Cerebellar cortex (tissue), 1 donor: Measurements from ENCODE around the gene BCAS4.
A peak's percentile ranks its signal among the peaks of the same experiment; 100 is the strongest.
"Not testable (repeated sequence)": the region's sequence is repeated elsewhere in the genome, so short reads cannot be mapped to it uniquely, and the experiment has no call there.

ENCODE experiments used
- DNase-seq: peaks from one replicate; pipeline ENCODE4 v3.0.0-alpha.2; 2015; ENCODE audit warnings: low spot score

The BCAS4 gene

DNA sequence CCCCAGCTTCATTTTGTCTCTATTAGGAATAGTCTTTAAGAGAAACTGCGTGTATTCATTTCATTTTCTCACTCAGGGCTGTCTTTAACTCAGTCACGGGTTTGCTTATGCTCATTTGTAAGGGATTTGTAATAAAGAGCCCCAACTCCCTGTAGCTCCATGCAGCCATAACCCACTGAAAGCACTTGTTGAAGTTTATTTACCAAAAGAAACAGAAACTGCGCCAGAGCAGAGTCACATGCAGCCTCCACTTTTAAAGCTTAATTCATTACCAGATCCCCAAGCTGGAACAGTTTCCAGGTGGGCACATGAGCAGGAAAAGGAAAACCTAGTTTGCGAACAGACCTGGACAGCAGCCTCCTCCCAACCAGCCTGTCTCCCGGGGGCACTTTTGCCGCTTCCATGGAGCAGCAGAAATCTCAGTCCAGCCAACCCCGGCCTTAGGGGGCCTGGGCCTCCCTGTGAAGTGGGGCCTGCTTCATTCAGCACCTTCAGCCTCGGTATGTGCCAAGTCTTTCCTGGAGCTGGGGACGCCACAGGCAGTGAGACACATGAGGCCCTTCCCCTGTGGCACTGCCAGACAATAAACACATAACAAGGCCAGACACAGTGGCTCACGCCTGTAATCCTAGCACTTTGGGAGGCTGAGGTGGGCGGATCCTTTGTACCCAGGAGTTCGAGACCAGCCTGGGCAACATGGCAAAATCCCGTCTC is 4.5 kb downstream of the BCAS4 start:
- DNase-seq, result no peak

DNA sequence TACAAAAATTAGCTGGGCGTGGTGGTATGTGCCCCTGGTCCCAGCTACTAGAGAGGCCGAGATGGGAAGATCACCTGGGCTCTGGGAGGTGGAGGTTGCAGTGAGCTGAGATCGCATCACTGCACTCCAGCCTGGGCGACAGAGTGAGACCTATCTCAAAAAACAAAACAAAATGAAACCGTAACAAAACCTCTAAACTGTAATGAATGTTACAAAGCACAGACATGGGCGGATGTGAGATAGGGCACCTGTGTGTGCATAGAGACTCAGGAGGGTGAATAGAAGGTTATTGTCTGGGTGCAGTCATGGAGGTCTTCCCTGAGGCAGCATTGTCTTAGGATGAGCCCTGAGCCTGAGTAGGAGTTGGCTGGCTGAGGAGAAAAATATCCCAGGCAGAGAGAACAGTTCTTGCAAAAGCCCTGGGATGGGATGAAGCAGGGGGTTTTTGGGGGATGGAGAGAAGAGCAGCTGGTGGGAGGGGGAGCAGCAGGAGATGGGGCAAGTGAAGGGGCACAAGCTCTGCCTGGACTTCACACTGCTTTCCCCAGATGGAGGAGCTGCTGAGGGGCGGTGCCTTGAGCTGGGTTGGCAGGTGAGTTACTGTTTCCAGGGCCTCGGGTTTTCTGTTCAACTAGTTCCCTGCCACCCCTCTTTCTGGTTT is 5.2 kb downstream of the BCAS4 start:
- DNase-seq, result no peak

- not testable (repeated sequence) for DNase-seq
Measured at GRCh38 chr20:50800986-50801746, 6.3 kb downstream of the BCAS4 start.

DNA sequence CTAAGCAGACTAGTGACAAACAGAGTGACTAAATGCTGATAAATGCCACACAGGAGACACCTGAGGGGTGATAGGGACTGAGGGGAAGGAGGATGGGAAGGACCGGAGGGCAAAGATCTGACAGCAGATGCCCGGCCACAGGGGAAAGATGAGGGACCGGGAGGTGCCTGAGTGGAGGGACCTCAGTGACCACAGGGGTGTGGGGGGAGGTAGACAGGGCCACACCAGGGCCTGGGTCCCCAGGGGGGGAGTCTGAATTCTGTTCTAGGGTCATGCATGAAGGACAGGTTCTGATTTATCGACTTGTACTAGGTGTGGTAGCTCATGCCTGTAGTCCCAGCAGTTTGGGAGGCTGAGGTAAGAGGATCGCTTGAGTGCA is 6.9 kb downstream of the BCAS4 start:
- no peak for DNase-seq

- DNase-seq, result no peak
Measured at GRCh38 chr20:50802289-50802688, 7.4 kb downstream of the BCAS4 start.

DNA sequence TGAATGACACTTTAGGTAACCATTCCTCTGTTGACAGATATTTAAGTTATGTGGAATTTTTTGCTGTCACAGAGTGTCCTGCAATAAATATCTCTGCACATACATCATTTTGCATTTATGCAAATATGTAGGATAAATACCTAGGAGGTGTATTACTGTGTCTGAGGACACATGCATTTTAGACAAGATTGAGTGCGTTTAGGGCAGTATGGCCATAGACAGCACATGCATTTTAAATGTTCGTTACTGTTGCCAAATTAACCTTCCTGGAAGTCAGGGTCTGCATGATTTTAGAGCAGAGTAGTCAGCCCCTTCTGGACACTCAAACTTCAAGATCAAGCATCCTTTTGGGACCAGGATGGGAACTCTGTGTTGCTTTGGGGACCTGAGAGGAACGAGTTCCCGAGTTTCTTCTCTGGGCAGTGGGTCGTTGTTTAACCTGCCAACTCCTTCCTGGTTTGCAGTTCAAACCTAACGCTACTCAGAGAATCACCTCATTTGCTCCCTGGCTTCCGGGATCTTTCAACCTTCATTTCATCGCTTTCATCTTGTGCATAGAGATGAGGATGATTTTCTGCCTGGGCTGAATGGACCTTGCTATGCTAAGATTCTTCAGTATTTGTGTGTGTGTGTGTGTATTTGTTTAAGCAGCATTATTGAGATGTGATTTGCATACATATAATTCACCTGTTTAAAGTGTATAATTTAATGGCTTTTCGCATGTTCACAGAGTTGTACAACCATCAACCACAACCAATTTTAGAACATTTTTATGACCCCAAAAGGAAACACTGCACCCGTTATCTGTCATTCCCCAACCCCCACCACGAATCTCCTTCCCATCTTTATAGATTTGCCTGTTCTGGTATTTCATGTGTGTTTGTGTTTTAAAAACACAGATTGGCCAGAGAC is 9.8 kb downstream of the BCAS4 start:
- no peak for DNase-seq

- DNase-seq, result no peak
Measured at GRCh38 chr20:50805349-50805684, 10.5 kb downstream of the BCAS4 start.

DNA sequence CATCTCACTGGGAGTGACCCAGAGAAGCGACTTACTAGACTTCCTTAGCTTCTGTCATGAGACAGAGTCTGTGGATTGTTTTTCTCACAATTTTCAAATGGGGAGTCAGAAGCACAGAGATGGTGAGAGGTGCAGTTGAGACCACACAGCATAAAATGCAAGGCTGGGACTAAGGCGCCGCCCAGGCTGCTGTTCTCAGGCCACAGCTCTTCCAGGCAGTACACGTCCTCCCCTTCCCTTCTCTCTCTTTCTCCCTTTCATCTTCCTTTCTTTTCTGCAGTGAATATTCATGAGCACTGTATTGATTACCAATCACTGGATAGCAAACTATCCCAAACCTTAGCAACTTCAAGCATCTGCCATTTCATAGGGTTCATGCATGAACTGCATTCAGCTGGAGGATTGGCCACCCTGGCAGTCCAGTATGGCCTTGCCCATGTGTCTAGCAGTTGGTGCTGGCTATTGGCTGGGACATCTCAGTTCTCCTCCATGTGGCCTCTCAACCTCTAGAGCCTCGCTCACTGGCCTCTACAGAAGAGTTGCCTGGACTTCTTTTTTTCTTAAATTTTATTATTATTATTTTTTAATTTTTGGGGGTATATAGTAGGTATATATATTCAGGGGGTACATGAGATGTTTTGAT is 11.4 kb downstream of the BCAS4 start:
- DNase-seq, result no peak

DNA sequence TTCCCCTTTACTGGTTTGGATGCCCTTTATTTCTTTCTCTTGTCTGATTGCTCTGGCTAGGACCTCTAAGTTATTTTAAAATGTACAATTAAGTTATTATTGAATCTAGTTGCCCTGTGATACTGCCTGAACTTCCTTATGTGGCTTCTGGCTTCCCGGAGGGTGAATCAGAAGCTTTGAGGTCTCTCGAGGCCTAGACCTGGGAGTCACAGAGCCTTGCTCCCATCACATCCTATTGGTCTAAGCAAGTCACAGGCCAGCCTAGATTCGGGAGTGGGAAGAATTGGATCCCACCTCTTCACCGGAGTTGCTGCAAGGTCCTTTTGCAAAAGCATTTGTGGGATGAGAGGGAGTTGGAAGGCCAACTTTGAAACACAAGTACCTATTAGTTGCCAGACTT is 15.2 kb downstream of the BCAS4 start:
- no peak for DNase-seq

GRCh38 chr20:50810842-50811241 is 16.0 kb downstream of the BCAS4 start:
- DNase-seq, result no peak

GRCh38 chr20:50813101-50813643 is 18.3 kb downstream of the BCAS4 start:
- no peak for DNase-seq

DNA sequence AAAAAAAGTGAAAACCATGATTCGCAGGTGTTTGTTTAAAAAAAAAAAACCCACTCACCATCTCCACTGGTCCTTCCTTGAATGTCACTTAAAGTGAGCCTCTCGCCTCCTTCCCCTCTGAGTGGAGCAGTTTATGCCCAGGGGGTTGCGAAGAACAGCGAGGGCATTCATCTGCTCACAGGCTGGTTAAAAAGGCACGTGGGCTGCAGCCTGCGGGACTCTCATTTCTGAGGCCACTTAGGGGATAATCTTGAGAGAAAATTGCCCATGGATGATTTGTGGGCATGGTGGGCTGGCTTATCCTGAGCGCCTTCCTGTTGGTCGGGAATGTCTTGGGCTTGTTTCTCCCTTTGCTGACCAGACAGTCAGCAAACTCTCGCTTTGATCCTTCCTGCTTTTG is 18.9 kb downstream of the BCAS4 start:
- DNase-seq, result no peak

DNA sequence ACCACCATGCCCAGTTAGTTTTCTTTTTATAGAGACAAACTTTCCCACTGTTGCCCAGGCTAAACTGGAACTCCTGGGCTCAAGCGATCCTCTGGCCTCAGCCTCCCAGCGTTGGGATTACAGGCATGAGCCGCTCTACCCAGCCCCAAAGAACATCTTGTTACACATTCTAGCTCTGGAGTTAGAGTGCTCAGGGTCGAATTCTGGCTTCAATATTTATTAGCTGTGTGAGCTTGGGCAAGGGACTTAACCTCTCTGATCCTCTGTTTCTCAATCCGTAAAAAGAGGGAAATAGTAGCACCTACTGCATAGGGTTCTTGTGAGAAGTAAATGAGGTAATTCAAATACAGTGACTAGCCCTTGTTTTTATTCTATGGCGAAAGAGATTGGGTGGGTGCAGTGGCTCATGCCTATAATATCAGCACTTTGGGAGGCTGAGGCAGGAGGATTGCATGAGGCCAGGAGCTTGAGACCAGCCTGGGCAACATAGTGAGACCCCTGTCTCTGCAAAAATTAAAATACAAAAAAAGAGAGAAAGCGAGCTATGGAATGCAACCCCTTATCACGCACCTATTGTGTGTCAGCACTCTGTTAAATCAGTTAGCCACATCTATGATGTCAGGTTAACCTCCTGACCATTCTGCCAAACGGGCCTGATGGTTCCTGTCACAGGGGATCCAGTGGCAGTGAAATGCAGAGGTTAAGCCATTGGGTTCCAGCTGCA is 19.7 kb downstream of the BCAS4 start:
- no peak for DNase-seq

DNA sequence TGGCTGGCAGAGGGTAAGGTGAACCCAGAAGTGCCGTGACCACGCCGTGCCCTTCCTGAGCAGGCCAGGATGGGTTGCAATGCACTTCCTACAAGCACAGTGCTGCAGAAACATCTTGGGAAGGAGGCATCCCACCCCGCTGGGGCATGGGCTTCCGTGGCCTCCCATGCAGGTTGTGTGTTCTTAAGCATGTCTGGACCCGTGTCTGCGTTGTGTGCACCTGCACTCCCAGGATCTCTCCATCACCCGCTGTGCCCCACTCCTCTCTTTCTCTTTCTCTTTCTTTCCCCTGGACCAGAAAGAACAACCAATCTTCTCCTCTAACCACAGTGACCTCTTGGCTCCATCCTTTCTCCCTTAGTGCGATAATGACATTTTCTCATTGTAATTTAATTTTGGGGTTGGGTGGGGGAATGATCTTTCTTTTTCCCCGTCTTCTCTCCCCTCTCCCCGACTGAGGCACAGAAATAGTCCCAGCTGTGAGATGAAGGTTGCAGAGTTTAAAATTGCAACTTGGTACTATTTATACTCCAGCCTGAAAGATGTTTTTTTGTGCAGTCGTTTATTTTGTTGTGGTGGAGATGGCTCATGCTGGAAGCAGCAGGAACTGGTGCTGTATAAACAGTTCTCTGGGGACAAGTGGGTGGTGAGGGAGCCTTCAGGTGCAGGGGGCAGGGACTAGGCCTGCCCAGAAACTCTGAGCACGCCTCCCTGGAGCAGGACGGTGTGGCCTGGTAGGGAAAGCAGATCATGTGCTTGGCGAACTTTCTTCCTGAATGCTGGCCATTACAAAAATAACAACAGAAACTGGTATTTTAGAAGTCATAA is 20.5 kb downstream of the BCAS4 start:
- DNase-seq, result no peak

DNA sequence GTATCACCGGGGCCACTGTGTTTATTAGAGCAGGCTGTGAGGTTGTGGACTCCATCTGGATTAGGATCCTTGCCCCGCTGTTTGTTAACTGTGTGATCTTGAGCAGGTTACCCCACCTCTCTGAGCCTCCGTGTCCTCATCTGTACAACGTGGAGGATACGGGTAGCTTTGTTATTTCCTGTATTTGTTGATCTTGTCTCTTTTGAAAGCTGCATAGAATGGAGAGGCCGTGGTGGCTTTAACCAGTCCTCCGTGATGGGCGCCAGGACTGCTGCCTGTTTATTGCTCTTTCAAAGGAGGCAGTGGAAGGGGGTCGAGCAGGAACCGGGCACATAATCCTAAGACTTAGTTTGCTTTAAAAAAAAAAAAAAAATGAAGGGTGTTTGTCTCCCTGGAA is 22.9 kb downstream of the BCAS4 start:
- DNase-seq, result no peak

DNA sequence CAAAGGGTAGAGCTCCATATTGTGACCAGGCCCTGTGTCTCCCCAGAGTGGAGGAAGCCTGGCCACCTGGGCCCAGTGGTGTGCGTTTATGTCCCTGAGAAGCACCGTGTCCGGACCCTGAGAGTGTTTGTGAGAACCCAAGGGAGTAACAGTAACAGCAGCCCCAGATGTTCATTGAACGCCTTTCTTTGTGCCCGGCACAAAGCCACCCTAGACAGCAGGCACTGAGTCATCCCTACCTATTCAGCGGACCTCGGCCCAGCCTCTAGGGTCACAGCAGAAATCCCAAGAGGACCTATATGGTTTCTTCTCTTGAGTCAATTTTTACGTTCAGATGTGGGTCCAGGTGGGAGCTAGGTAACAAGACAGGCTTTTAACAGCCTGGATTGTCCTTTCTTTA is 24.5 kb downstream of the BCAS4 start:
- no peak for DNase-seq

DNA sequence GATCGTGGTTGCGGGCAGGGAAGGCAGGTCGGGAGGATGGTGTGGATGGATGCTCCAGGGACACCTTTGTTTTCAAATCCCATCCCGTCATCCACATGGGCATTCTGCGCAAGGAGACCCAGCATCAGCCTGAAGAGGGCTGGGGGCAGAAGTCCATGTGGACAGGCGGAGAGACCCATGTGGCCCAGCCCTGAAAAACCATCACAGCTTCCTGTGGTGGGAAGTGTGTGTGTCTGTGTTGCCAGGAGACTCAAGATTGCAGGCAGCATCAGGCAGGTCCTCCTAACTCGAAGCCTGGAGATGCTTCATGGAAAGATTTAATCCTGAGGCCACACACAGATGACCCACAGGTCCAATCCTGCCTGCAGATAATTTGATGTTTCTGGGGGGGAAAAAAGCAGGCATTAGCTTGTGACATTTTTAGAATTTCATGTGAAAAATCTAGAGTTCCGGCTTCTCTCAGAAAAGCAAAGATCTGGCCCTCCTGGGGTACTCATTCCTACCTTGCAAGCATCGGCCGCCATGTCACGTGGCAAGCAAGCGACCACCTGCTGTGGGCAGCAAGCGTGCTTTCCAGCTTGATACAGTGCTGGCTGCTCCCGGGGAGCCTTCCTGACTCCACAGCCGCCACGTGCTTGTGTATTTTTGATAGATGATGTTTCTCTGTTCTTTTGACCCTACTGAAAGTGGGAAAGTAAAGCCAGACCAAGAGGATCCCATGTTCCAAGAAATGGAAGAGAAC is 25.8 kb downstream of the BCAS4 start:
- peak; percentile 18 for DNase-seq

GRCh38 chr20:50821257-50821921 is 26.5 kb downstream of the BCAS4 start:
- no peak for DNase-seq

DNA sequence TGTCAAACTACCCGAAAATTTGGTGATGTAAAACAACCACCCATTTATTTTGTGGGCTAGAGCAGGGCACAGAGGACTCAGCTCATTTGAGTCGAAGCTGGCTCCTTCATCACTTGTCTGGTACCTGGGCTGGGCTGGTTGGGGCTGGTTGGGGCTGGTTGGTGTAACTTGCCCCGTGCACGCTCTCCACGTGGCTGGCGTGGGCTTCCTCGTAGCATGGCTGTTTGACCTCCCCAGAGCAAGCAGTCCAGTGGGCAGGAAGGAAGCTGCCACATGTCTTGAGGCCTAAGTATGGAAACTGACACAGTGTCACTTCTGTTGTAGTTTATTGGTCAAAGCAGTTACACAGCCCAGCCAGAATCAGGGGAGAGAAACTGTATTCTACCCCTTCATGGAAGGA is 27.1 kb downstream of the BCAS4 start:
- no peak for DNase-seq
